GM12878 (cell line): Measurements from ENCODE around the gene CACFD1. TPM values are rescaled to one million over a fixed set of nuclear protein-coding genes. Genes with fewer than 3 reads are reported as not detected.

Experiments used
- ATAC-seq: fragments of 200-7000 bp; cut with Tn5 transposase; 3 replicates; pipeline ENCODE4 v1.9.1; 2020; ENCODE audit warnings: mild to moderate bottlenecking, moderate library complexity
- BruUV-seq: library from RNA; stranded (reverse); fragments of 400-500 nt; replicated peaks from 2 replicates; lab custom pipeline; 2021; lab: Mats Ljungman, UMichigan
- CTCF ChIA-PET: fragments of 300-600 bp; sonication (Branson Sonifier 250); formaldehyde crosslinking; extraction: SDS; loops from one replicate; lab custom pipeline; 2021; ENCODE audit warnings: inconsistent platforms; lab: Yijun Ruan, JAX
- POLR2A ChIA-PET: fragments of 350-600 bp; formaldehyde crosslinking; extraction: SDS; loops from one replicate; lab custom pipeline; 2021; ENCODE audit warnings: inconsistent platforms; lab: Charles Lee
- RAD21 ChIA-PET: fragments of 300-600 bp; sonication (Branson Sonifier 250); formaldehyde crosslinking; loops from one replicate; lab custom pipeline; 2023; ENCODE audit warnings: antibody characterized with exemption; ENCODE audit not compliant: unreplicated experiment; lab: Charles Lee
- SMC1A ChIA-PET: fragments of 300-600 bp; sonication (Branson Sonifier 250); formaldehyde crosslinking; loops from one replicate; lab custom pipeline; 2023; ENCODE audit not compliant: unreplicated experiment, uncharacterized antibody; lab: Charles Lee
- DNase-seq: peaks from one replicate; pipeline ENCODE4 v3.0.0-alpha.2; 2011; ENCODE audit warnings: low read depth, low spot score
- FAIRE-seq: peaks from 3 replicates; lab custom pipeline; 2011; peaks lifted over from hg19 to GRCh38; lab: Jason Lieb, UNC
- H2AFZ ChIP-seq: 2 replicates; pipeline ENCODE4 v1.6.0; 2011; ENCODE audit warnings: low read depth, low read length, control low read depth; ENCODE audit not compliant: control insufficient read depth
- H3K27ac ChIP-seq: 2 replicates; pipeline ENCODE4 v1.5.1; 2011; ENCODE audit warnings: control low read depth; ENCODE audit not compliant: control insufficient read depth, insufficient read depth
- H3K27me3 ChIP-seq, 2 experiments: replicated peaks in 1 of 2; 2 replicates each; pipeline versions ENCODE4 v1.6.0 to v1.6.1; 2011; ENCODE audit warnings: low read length in 1 of 2; ENCODE audit not compliant: control insufficient read depth in 2 of 2, insufficient read depth in 2 of 2
- H3K36me3 ChIP-seq, 2 experiments: 2 replicates each; pipeline ENCODE4 v1.5.1; 2011; ENCODE audit warnings: low read length in 1 of 2; ENCODE audit not compliant: control insufficient read depth in 2 of 2, insufficient read depth in 2 of 2
- H3K4me1 ChIP-seq: 2 replicates; pipeline ENCODE4 v1.6.1; 2011; ENCODE audit warnings: mild to moderate bottlenecking, low read length, moderate library complexity, mixed read lengths; ENCODE audit not compliant: control insufficient read depth, insufficient read depth
- H3K4me2 ChIP-seq: 2 replicates; pipeline ENCODE4 v1.6.0; 2011; ENCODE audit warnings: control low read depth; ENCODE audit not compliant: control insufficient read depth, insufficient read depth
- H3K4me3 ChIP-seq: fragments of 200-600 bp; sonication (generic); 2 replicates; pipeline ENCODE4 v1.5.1; 2016
- H3K79me2 ChIP-seq: 2 replicates; pipeline ENCODE4 v1.6.0; 2011; ENCODE audit warnings: low read length; ENCODE audit not compliant: control insufficient read depth, insufficient read depth
- H3K9ac ChIP-seq: 2 replicates; pipeline ENCODE4 v1.8.0; 2011; ENCODE audit warnings: low read length, control low read depth, mixed read lengths; ENCODE audit not compliant: control insufficient read depth, insufficient read depth
- H3K9me3 ChIP-seq: replicated peaks from 3 replicates; pipeline ENCODE4 v1.5.1; 2011; ENCODE audit warnings: mild to moderate bottlenecking, low read length; ENCODE audit not compliant: control insufficient read depth, insufficient read depth
- H4K20me1 ChIP-seq: 2 replicates; pipeline ENCODE4 v1.6.0; 2011; ENCODE audit not compliant: control insufficient read depth, insufficient read depth
- BHLHE40 ChIP-seq, 2 experiments: fragments of 450-650 bp in 1 of 2; IDR thresholded peaks; 2 replicates each; pipeline ENCODE4 v1.6.1; 2011 to 2017; ENCODE audit warnings: low read depth in 2 of 2, borderline replicate concordance in 1 of 2, improper control_type of control experiment in 1 of 2, low read length in 1 of 2, mild to moderate bottlenecking in 1 of 2
- E2F8 ChIP-seq: fragments of 450-650 bp; IDR thresholded peaks from 2 replicates; pipeline ENCODE4 v1.6.1; 2018; ENCODE audit warnings: mild to moderate bottlenecking, low read depth, moderate library complexity; ENCODE audit not compliant: partially characterized antibody
- JUNB ChIP-seq: IDR thresholded peaks from 2 replicates; pipeline ENCODE4 v1.6.1; 2016; ENCODE audit warnings: antibody characterized with exemption, mild to moderate bottlenecking
- MXI1 ChIP-seq: fragments of 150-350 bp; IDR thresholded peaks from 2 replicates; pipeline ENCODE4 v1.6.1; 2011; ENCODE audit warnings: low read depth, mild to moderate bottlenecking, inconsistent platforms, low read length, improper control_type of control experiment
- NFYB ChIP-seq: IDR thresholded peaks from 2 replicates; pipeline ENCODE4 v1.6.1; 2011; ENCODE audit warnings: low read depth, mild to moderate bottlenecking, low read length, improper control_type of control experiment, moderate library complexity; ENCODE audit not compliant: insufficient read depth
- PAX5 ChIP-seq: IDR thresholded peaks from 2 replicates; pipeline ENCODE4 v1.6.1; 2011; ENCODE audit warnings: low read depth, low read length, borderline replicate concordance
- WGBS: methylation state at CpG from one replicate; pipeline ENCODE4 v1.1.6; 2016; ENCODE audit warnings: low lambda C conversion rate; ENCODE audit not compliant: insufficient replicate concordance, insufficient coverage; ENCODE audit errors: missing lambda C conversion rate; 5-methylcytosine and 5-hydroxymethylcytosine counted together
- in situ Hi-C: fragments of 300-500 bp; cut with MboI; formaldehyde crosslinking; loops from 9 replicates; pipeline ENCODE4 v1.14.3; 2018; ENCODE audit warnings: mixed read lengths
- intact Hi-C: fragments of 100-400 bp; cut with micrococcal nuclease; formaldehyde crosslinking; loops from one replicate; pipeline ENCODE4 v1.14.2; 2022; ENCODE audit not compliant: unreplicated experiment
- polyA plus RNA-seq, 11 experiments: library from polyadenylated mRNA; depleted of rRNA in 4 of 11; unstranded in 6 of 11; stranded (reverse) in 5 of 11; fragments of >200 nt; fragmentation: Nextera tagmentation in 4 of 11; fragmentation: Illumina TruSeq in 1 of 11; extraction: Ambion mirVana in 4 of 11; extraction: Trizol in 1 of 11; gene quantifications; 1 replicate in 1 of 11; 2 replicates in 10 of 11; pipeline versions ENCODE4 v1.2.1 to v1.2.3, GENCODE V29; 2011 to 2016; ENCODE audit warnings: inconsistent platforms in 2 of 11, missing spikeins in 2 of 11, low read depth in 1 of 11
- total RNA-seq, 4 experiments: library from RNA; depleted of rRNA in 3 of 4; stranded (reverse); fragments of >200 nt in 3 of 4; fragmentation: Illumina TruSeq in 1 of 4; extraction: Trizol in 1 of 4; gene quantifications; 2 replicates each; pipeline versions ENCODE4 v1.2.1 to v1.2.3, GENCODE V29; 2013 to 2021
- TF ChIP-seq, protein P1 (sequence below): fragments of 450-650 bp; formaldehyde crosslinking; IDR thresholded peaks from 2 replicates; pipeline ENCODE4 v1.4.0; 2022; ENCODE audit warnings: mild to moderate bottlenecking, moderate library complexity
- TF ChIP-seq, protein P2 (sequence below): fragments of 150-350 bp; IDR thresholded peaks from 2 replicates; pipeline ENCODE4 v1.6.1; 2014; ENCODE audit warnings: mild to moderate bottlenecking, low read depth, low read length
- TF ChIP-seq, protein P3 (sequence below): IDR thresholded peaks from 2 replicates; pipeline ENCODE4 v1.6.1; 2012; ENCODE audit warnings: low read depth, low read length, improper control_type of control experiment

CACFD1 gene
- total and polyA plus RNA-seq, 10 of the 15 experiments (the other 5 are each of a cell fraction or from before 2014, with no cell fraction given): 0.09 to 5.8 (median 1.4) TPM; not detected in 1

DNA sequence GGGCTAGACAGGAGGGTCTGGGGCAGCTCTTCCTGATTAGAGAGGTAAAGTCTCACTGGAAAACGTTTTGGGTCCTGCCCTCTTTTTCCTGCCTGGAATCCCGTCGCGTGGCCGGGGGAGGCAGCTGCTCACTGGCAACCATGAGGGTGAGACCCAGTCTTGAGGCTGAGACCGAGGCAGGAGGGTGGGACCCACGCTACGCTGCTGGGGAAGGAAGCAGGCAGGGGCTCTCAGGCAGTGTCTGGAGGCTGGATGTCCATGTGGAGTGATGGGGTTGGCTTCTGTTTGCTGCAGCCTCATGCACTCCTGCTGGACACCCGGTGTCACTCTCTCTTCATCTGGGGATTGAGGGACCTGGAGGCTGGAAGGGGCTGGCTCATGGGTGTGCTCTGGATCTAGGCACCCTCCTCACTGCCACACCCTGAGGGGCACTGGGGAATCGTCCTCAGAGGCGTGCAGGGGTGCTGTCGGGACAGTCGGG lies 30.5 kb downstream of the CACFD1 start:
- WGBS: 14% methylated on average over 12 of the region's 13 CpGs
- H3K9ac ChIP-seq: no peak overlapping the region
- POLR2A ChIA-PET: interaction anchor here (0.6 kb wide), 1 partner anchor 698 kb away, joined by 10 read pairs; no protein-coding TSS in a partner anchor
- peaks cover 3% of the 10 kb centered on the region for H3K4me1 ChIP-seq
- DNase-seq (no peak), FAIRE-seq (no peak), ATAC-seq (no peak)
- H4K20me1 ChIP-seq: no peaks in the 10 kb centered on the region
- H3K4me3 ChIP-seq: no peak overlapping the region
- H3K27ac ChIP-seq: no peak overlapping the region
- RAD21 ChIA-PET: no interaction called here
- SMC1A ChIA-PET: no interaction called here
- H3K4me2 ChIP-seq: no peak overlapping the region
- BruUV-seq: no TSS peak
- intact Hi-C loops: no loop called here
- no peaks in the 10 kb centered on the region; a peak in 3 of 4 replicates for H3K27me3 ChIP-seq
- CTCF ChIA-PET: interaction anchor here (7.7 kb wide), 1 partner anchor 303 kb away, joined by 61 read pairs; no protein-coding TSS in a partner anchor
- no peaks in the 10 kb centered on the region for H3K9me3 ChIP-seq
- H3K79me2 ChIP-seq: no peaks in the 10 kb centered on the region
- no peak overlapping the region for H2AFZ ChIP-seq
- H3K36me3 ChIP-seq: no peaks in the 10 kb centered on the region
- TF ChIP-seq BHLHE40 (IDR thresholded peaks at IDR 0.05; ENCODE audit: borderline replicate concordance in 1 of 2, low read depth in 2 of 2, low read length in 1 of 2) (no peak), NFYB (no peak), MXI1 (no peak), E2F8 (no peak), JUNB (no peak), PAX5 (no peak)
- TF ChIP-seq, protein P1, sequence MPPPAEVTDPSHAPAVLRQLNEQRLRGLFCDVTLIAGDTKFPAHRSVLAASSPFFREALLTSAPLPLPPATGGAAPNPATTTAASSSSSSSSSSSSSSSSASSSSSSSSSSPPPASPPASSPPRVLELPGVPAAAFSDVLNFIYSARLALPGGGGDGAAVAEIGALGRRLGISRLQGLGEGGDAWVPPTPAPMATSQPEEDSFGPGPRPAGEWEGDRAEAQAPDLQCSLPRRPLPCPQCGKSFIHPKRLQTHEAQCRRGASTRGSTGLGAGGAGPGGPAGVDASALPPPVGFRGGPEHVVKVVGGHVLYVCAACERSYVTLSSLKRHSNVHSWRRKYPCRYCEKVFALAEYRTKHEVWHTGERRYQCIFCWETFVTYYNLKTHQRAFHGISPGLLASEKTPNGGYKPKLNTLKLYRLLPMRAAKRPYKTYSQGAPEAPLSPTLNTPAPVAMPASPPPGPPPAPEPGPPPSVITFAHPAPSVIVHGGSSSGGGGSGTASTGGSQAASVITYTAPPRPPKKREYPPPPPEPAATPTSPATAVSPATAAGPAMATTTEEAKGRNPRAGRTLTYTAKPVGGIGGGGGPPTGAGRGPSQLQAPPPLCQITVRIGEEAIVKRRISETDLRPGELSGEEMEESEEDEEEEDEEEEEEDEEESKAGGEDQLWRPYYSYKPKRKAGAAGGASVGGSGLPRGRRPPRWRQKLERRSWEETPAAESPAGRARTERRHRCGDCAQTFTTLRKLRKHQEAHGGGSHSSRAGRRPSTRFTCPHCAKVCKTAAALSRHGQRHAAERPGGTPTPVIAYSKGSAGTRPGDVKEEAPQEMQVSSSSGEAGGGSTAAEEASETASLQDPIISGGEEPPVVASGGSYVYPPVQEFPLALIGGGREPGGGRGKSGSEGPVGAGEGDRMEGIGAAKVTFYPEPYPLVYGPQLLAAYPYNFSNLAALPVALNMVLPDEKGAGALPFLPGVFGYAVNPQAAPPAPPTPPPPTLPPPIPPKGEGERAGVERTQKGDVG: no peak
- TF ChIP-seq, protein P2, sequence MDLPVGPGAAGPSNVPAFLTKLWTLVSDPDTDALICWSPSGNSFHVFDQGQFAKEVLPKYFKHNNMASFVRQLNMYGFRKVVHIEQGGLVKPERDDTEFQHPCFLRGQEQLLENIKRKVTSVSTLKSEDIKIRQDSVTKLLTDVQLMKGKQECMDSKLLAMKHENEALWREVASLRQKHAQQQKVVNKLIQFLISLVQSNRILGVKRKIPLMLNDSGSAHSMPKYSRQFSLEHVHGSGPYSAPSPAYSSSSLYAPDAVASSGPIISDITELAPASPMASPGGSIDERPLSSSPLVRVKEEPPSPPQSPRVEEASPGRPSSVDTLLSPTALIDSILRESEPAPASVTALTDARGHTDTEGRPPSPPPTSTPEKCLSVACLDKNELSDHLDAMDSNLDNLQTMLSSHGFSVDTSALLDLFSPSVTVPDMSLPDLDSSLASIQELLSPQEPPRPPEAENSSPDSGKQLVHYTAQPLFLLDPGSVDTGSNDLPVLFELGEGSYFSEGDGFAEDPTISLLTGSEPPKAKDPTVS: no peak
- TF ChIP-seq, protein P3, sequence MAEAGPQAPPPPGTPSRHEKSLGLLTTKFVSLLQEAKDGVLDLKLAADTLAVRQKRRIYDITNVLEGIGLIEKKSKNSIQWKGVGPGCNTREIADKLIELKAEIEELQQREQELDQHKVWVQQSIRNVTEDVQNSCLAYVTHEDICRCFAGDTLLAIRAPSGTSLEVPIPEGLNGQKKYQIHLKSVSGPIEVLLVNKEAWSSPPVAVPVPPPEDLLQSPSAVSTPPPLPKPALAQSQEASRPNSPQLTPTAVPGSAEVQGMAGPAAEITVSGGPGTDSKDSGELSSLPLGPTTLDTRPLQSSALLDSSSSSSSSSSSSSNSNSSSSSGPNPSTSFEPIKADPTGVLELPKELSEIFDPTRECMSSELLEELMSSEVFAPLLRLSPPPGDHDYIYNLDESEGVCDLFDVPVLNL: no peak
- in situ Hi-C loops: no loop called here
